Epithelial cell of proximal tubule (primary cell): ENCODE data around the gene CORO7. TPM values are rescaled to one million over a fixed set of nuclear protein-coding genes. Genes with fewer than 3 reads are reported as not detected.

Source experiments
- DNase-seq: peaks from one replicate; pipeline ENCODE4 v3.0.0-alpha.2; 2011; ENCODE audit warnings: low read depth
- H3K4me3 ChIP-seq: 2 replicates; pipeline ENCODE4 v1.5.1; 2011; ENCODE audit warnings: low read depth, mild to moderate bottlenecking, low read length
- total RNA-seq: library from RNA; depleted of rRNA; stranded (reverse); fragments of >200 nt; gene quantifications from 2 replicates; pipeline ENCODE4 v1.2.3, GENCODE V29; 2015
- TF ChIP-seq, protein P1 (sequence below): conservative IDR thresholded peaks from 2 replicates; pipeline ENCODE4 v1.5.1; 2012; ENCODE audit warnings: low read depth, mild to moderate bottlenecking, low read length

CORO7 gene
- total RNA-seq, 1 donor from 2014 or later: 101 TPM

DNA sequence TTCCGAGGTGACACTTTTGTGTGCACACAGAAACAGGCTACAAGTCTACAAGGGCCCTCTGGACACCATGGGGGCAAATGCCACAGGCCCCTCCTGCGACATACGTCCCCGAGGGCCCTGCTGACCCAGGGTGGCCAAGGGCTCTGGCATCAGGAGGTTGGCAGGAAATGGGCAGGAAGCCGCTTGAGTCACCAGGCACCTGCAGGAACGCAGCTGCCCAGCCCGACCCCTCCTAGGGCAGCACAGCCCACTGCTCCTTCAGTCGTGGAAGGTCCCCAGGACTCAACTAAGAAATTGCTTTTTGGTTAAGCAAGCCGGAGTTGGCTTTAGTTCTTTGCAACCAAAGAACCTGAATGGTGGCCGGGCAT lies 8.1 kb downstream of the CORO7 start:
- no peak overlapping the region for H3K4me3 ChIP-seq
- DNase-seq: no peak
- TF ChIP-seq, protein P1, sequence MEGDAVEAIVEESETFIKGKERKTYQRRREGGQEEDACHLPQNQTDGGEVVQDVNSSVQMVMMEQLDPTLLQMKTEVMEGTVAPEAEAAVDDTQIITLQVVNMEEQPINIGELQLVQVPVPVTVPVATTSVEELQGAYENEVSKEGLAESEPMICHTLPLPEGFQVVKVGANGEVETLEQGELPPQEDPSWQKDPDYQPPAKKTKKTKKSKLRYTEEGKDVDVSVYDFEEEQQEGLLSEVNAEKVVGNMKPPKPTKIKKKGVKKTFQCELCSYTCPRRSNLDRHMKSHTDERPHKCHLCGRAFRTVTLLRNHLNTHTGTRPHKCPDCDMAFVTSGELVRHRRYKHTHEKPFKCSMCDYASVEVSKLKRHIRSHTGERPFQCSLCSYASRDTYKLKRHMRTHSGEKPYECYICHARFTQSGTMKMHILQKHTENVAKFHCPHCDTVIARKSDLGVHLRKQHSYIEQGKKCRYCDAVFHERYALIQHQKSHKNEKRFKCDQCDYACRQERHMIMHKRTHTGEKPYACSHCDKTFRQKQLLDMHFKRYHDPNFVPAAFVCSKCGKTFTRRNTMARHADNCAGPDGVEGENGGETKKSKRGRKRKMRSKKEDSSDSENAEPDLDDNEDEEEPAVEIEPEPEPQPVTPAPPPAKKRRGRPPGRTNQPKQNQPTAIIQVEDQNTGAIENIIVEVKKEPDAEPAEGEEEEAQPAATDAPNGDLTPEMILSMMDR: no peak

DNA sequence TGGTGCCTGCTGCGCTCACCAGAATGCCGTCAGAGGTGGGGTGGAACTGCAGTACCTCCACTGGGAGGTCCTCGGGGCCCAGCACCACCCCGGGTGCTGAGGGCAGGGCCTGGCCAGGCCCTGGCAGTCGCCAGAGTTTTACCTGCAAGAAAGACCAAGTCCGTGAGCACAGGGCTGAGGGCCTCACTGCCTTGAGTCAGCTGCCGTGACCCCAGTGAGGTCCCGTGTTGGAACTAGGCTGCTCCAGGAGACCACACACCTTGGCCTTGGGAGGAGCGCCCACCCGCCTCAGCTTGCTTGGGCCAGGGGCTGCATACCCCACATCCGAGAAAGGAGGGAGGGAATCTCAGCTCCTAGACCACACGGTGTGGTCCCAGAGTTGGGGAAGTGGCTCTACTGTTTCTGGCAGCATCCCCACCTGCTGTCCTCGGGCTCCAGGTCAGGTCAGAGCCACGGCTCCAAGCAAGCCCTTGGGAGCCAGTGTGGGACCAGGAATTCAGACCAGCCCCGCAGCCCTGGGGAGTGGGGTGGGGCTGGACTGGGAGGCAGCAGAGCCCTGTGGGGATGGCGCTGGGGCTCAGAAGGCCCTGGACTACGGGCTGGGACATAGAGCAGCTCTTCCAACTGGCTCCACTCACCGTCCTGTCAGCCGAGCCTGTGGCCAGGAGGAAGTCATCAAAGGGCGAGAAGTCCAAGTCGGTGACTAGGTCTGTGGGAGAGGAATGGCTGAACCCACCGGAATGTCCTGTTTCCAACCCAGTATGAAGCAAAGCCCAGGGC lies 8.7 kb downstream of the CORO7 start:
- TF ChIP-seq, protein P1: no peak
- no peak overlapping the region for H3K4me3 ChIP-seq
- no peak for DNase-seq

DNA sequence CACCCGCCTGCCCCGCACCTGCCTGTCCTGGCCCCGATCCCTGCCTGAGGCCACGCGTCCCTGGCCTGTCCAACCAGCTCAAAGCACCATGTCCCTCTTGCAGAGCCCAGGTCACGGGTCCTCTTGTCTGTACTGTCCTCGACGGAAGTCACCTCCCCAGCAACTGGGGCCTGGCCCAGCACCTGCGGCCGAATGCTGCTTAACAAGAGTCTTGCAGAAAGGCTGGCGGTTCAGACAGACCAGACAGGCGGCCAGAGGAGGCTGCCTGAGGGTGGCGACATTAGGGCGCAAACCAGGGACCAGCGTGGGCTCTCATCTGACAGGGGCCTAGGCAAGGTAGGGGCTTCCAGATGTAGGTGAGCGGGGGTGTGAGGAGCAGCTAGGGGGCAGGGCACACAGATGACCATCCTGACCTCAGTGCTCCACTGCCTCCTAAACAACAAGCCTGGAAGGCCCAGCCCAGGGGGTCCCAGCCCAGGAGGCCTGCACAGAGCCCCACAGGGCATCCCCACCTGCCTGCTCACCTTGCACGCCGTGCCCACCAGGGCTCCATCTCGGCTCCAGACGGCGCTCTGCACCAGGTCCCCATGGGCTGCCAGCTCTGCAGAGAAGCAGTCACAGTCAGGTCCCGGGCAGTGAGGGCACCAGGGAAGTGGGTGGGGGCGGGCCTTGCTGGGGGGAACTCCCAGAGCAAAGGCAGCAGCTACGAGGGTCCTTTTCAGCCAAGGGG lies 11.3 kb downstream of the CORO7 start:
- DNase-seq: no peak
- no peak overlapping the region for H3K4me3 ChIP-seq
- TF ChIP-seq, protein P1: no peak

DNA sequence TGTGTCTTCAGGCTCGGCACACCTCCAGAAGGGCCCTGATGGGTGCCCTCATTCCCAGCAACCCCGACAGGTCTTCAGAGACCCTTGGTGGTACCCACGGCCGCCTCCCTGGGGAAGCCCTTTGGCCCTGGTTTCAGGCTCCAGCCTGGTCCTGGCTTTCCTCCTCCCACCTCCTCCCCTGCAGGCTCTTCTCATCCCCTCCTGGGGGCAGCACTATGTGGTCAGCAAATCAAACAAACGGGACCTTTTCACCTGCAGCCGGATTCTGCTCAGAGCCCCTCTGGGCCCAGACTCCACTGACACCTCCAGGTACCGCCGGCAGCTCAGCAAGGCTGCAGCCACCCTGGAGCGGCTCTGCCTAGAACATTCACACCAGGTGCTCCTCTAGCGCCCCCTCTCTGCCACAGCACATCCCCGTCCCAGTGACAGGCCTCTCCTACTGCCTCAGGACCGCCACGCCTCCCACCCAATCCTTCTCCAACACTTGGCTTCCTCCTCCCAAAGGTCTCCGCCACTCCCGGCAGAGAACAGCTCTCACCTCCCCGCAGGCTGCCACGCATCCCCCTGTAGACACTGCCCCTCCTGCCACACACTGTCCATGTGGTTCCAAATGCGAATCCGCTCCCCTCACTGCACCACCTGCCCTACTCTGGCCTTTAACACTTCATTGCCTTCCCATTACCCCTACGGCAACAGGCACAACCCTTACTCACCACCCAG lies 12.0 kb downstream of the CORO7 start:
- no peak for DNase-seq
- TF ChIP-seq, protein P1: peak; percentile 89
- no peak overlapping the region for H3K4me3 ChIP-seq

DNA sequence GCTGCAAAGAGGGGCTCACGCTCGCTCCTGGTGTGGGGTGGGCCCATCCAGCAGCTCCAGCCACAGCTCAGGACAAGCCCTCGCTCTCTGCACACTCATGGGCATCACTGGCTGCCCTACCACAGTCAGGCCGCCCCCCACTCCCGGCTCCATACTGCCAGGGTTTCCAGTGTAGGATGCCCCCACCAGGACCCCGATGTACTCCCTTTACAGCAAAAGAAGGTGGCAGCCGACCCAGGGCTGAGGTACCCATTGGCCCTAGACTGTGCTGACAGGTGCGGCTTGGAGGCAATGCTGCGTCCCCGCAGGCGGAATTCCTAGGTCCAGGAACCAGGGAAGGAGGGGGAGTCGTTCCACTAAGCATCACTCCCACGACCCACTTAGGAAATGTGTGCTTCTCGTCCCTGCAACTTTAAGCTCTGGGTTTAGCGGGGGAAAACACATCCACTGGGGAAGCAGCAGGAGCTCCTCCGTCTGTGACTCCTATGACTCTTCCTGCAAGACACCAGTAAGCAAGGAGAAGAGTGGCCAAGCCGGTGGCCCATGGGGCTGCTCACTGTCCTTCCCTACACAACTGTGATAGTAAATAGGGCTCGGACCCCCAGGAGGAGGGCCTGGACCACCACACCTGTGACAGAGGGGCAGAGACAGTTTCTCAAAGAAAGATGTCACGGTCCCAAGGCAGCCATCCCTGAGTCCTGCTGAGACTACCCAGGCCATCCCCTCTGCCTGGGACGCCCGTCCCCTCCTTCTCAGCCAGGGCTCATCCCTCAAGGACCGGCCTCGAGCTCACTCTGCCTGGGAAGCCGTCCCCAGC lies 13.1 kb downstream of the CORO7 start:
- no peak for DNase-seq
- TF ChIP-seq, protein P1: no peak

DNA sequence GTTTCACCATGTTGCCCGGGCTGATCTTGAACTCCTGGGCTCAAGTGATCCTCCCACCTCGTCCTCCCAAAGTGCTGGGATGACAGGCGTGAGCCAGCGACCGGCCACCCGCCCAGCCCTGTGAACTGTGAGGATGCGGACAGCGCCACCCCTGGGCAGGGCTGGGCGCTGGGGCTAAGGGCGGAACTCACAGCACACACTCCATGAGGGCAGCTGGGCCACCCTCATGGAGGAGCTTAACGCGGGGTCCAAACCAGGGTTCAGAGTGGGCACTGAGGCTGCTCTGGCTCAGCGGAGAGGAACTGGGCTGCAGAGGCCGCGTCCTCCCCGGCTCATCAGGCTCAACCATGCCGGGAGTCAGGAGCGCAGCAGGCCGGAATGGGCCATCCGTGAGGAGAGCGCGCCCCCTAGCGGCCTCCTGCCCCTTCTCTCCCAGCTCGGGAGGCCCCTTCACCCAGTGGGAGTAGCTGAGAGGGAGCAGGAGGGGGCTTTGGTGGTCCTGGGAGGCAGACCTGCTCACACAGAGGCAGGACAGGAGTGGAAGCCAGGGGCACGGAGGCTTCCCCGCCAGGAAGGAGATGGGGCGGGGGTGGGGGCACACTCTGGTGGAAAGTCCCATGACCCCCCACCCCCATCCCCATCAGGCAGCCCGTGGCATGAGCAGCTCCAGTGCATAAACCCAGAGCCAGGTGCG lies 13.8 kb downstream of the CORO7 start:
- DNase-seq: no peak
- no peak overlapping the region for H3K4me3 ChIP-seq
- TF ChIP-seq, protein P1: peak; percentile 78

More for the DNA sequence above, 13.1 kb downstream of the CORO7 start:
- no peak overlapping the region for H3K4me3 ChIP-seq
